D721Med (cell line): ENCODE measurements around the gene GUCY2D.

Source experiments
- DNase-seq: peaks from one replicate; pipeline ENCODE4 v3.0.0; 2011; ENCODE audit warnings: low spot score; ENCODE audit not compliant: insufficient read length
- FAIRE-seq: peaks from 2 replicates; lab custom pipeline; 2011; peaks lifted over from hg19 to GRCh38; lab: Jason Lieb, UNC
- TF ChIP-seq, protein P1 (sequence below): IDR thresholded peaks from 2 replicates; pipeline ENCODE4 v1.5.1; 2012; ENCODE audit warnings: mild to moderate bottlenecking, control low read depth; ENCODE audit not compliant: insufficient read depth; ENCODE audit errors: missing control alignments

GUCY2D gene

DNA sequence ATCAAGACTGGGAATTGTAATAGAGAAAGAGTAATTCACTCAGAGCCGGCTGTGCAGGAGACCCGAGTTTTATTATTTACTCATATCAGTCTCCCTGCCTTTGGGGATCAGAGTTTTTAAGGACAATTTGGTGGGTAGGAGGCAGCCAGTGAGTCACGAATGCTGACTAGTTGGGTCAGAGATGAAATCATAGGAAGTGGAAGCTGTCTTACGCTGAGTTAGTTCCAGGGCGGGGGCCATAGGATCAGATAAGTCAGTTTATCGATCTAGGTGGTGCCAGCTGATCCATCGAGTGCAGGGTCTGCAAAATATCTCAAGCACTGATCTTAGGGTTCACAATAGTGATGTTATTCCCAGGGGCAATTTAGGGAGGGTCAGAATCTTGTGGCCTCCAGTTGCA, 20.2 kb upstream of the GUCY2D start:
- no peak for DNase-seq
- no peak for FAIRE-seq
- TF ChIP-seq, protein P1, sequence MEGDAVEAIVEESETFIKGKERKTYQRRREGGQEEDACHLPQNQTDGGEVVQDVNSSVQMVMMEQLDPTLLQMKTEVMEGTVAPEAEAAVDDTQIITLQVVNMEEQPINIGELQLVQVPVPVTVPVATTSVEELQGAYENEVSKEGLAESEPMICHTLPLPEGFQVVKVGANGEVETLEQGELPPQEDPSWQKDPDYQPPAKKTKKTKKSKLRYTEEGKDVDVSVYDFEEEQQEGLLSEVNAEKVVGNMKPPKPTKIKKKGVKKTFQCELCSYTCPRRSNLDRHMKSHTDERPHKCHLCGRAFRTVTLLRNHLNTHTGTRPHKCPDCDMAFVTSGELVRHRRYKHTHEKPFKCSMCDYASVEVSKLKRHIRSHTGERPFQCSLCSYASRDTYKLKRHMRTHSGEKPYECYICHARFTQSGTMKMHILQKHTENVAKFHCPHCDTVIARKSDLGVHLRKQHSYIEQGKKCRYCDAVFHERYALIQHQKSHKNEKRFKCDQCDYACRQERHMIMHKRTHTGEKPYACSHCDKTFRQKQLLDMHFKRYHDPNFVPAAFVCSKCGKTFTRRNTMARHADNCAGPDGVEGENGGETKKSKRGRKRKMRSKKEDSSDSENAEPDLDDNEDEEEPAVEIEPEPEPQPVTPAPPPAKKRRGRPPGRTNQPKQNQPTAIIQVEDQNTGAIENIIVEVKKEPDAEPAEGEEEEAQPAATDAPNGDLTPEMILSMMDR: no peak

DNA sequence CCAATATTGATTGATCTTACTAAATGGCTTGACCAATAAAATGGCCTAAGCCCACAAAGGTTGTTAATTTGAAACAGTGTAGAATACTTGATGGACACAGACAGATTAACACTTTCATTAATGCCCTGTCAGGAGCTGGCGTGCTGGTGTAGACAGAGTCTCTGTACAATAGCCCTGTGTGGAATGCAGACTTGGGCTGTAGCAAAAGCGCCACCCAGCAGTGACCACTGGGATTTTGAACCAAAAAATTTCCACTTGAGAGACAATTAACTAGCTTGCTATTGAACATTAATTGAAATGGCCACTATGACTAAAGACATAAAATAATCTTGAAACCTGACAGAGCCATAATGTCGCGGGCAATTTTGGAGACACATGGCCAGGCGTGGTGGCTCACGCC, 19.7 kb upstream of the GUCY2D start:
- TF ChIP-seq, protein P1: no peak
- FAIRE-seq: no peak
- DNase-seq: no peak

DNA sequence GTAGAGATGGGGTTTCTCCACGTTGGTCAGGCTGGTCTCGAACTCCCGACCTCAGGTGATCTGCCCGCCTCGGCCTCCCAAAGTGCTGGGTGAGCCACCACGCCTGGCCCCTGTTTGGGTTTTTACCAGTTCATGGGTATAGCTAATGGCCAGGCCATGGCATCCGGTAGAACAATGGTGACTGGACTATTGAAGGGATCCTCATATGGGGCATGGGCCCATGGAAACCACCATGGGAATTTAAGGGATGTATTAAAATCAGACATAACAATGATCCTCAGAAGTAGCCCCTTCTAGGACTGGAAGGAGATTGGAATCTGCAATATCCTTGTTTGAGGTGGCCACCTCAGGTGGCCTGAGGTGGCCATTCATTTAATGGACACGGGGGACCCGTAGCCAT, 17.5 kb upstream of the GUCY2D start:
- FAIRE-seq (no peak), DNase-seq (no peak)
- TF ChIP-seq, protein P1: no peak

DNA sequence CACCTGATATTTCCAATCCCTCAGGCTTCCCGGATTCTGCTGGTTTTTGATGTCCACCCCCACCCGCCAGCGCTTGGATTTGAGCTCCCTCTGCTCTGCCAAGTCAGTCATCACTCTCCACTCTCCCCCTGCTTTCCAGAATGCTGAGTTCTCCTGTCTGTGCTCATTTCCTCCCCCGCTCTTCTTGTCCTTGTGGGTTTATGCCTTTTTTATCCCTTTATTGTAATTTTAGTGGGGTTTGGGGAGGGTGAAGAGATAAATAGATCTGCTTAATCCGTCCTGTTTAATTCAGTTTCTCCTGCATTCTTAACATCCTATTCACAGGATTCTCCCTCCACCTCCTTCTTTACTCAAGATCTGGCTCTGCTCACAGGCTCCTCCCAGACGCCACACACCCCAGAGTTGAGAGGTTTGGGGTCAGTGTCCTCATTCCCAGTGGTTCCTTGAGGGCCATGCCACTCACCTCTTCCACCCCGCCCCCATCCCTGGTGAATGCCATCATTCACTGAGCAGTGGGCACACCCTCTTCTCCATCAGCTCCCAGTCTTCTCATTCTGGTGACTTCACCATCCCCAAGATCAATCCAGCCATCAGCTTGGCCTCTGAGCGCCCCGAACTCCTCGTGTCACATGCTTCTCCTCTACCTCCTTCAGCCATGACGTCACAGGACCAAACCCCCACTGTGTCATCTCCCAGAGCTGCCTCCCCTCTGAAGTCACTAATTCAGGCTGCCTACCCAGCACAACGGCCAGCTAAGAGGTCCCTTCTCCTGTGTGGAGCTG, 15.1 kb upstream of the GUCY2D start:
- DNase-seq: no peak
- TF ChIP-seq, protein P1: no peak
- FAIRE-seq: no peak

DNA sequence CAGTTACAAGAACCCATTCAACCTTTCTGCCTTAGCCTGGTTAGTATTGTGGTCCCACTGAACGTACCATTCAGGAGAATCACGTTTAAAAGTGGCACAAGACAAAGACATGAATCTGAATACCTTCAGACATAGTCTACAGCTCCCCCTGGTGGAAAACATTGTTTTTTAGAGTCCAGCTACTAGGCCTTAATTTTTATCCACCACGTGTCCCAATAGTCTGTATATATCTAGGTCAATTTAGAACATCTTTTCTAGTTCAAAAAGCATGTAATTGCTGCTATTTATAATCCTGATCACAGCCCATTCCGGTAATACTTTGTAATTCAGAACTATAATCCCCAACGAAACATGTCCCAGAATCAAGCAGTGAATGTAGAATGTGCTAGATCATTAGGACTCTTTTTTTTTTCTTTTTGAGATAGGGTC, 13.7 kb upstream of the GUCY2D start:
- peak; percentile 86 for FAIRE-seq
- TF ChIP-seq, protein P1: peak; percentile 48
- DNase-seq: no peak

DNA sequence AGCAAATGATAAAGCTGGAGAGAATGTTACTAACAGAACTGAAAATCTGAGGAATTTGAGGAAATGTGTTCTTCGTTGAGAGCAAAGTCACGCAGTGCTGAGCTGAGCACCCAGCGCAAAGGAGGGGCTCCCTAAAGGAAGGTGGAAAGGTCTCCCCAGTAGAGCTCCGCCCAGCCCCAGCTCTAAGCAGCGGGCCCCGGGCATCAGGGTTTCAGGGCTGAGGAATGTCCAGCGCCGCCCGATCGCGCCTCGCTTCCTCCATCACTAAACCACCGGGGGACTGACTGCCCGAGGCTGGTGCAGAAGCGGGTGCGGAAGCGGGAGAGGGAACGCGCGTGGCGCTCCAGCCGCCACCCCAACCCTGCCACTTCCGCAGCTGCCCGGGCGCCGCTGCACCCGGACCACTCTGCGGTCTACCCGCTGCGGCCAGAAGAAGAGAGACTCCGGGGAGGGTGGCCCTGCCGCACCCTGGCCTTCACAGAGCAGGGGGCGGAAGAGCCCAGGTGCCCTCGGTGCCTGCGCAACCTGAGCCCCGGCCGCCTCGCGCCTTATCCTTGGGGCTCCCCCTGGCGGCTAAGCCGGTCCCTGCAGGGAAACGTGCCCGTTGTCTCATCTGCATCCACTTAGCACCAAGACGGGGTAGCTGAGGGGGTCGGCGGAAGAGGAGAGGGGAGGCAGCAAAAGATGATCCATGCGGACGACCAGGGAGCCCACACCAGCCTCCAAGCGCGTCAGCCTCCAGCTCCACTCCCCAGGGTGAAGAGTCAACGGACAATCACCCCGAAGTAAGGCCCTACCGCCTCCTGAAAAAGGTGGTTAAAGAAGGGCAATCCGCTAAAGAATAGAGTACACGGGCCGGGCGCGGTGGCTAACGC, 12.4 kb upstream of the GUCY2D start:
- DNase-seq: peak; percentile 90
- TF ChIP-seq, protein P1: peak; percentile 55
- no peak for FAIRE-seq
